Measurements from ENCODE around the gene CYTL1. TPM values are rescaled to one million over a fixed set of nuclear protein-coding genes. Genes with fewer than 3 reads are reported as not detected.

CYTL1 gene
- polyA plus RNA-seq, 2 of the 4 experiments (the other 2 are of a cell fraction) = not detected

- FAIRE-seq (no peak), ATAC-seq (peak; percentile 87 to 89), DNase-seq (ENCODE audit: low read depth in 1 of 2, low spot score in 1 of 2) (peak; percentile 83 to 86)
- POLR2A ChIA-PET = interaction anchor here (0.5 to 1.3 kb wide), 5 partner anchors 13 to 762 kb away, joined by 3 read pairs; no protein-coding TSS in a partner anchor
- peak overlapping the region; percentile 100 for H3K4me2 ChIP-seq
- peaks cover 2% of the 10 kb centered on the region; the same call in 1 of the 3 replicates for H3K9me3 ChIP-seq
- H3K4me1 ChIP-seq = peaks cover 23% of the 10 kb centered on the region
- H3K27ac ChIP-seq = peak overlapping the region; percentile 78 to 94
- no peak for TF ChIP-seq PBX3 (IDR thresholded peaks at IDR 0.05)
- peak; percentile 89 for TF ChIP-seq SMC3 (IDR thresholded peaks at IDR 0.05)
- TF ChIP-seq CHD4 (IDR thresholded peaks at IDR 0.05; ENCODE audit: borderline replicate concordance) = no peak
- TF ChIP-seq MAX (IDR thresholded peaks at IDR 0.05) = 0 out of 2 replicates have a peak, but pooled peaks have one; percentile 15
- no peak for TF ChIP-seq HOXA7 (CRISPR knock-in tag; IDR thresholded peaks at IDR 0.05)
- no peak for TF ChIP-seq JUNB (IDR thresholded peaks at IDR 0.05)
- TF ChIP-seq RAD21 (conservative IDR thresholded peaks at IDR 0.05 in 1 of 2, IDR thresholded peaks at IDR 0.05 in 1 of 2) = peak; percentile 90 to 91
- TF ChIP-seq GATA3 (IDR thresholded peaks at IDR 0.05; ENCODE audit: borderline replicate concordance) = no peak
- no peak for TF ChIP-seq EP300 (IDR thresholded peaks at IDR 0.05)
- TF ChIP-seq TFCP2L1 (CRISPR knock-in tag; IDR thresholded peaks at IDR 0.05) = no peak
- TF ChIP-seq ZSCAN20 (CRISPR knock-in tag; IDR thresholded peaks at IDR 0.05) = no peak
- peak; percentile 65 for TF ChIP-seq CTCF (IDR thresholded peaks at IDR 0.05)
- no peak for TF ChIP-seq BHLHE40 (IDR thresholded peaks at IDR 0.05; ENCODE audit: low read depth, low read length)
- WGBS (ENCODE audit: missing lambda C conversion rate) = 2% methylated on average over 20 of the region's 36 CpGs
- H3K4me3 ChIP-seq = peak overlapping the region; percentile 63
- CTCF ChIA-PET = interaction anchor here (0.6 to 7.3 kb wide), 33 partner anchors 9 to 762 kb away, joined by 3 to 44 read pairs (median 4); no protein-coding TSS in a partner anchor
These were observed 31.4 kb upstream of the CYTL1 start for GRCh38 chr4:5050520-5051277.

DNA sequence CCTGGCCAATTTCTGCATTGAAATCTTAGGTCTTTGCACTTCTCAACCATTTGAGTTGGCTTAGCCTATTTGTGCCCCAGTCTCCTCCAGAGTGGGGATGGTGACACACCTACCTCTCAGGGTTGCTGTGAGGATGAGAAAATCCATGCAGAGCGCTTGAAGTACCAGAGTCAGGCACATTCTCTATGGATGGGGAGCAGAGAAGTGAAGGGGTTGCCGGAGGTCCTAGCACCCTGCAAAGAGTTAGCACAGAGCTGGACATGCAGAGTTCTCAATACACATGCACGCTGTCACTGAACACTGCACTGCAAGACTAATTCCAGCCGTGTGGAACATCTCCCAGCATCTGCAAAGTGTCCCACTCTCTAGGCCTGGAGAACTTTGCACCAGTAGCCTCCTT lies 29.5 kb upstream of the CYTL1 start:
- Histone ChIP-seq H3K27ac (no peak overlapping the region), H3K4me2 (no peak overlapping the region), H3K4me3 (no peak overlapping the region), H3K4me1 (peaks cover 11% of the 10 kb centered on the region; the same call in 2 of the 3 replicates), H3K9me3 (peaks cover 2% of the 10 kb centered on the region; the same call in 1 of the 3 replicates)
- ATAC-seq = no peak
- ChIA-PET CTCF (interaction anchor here (0.7 to 7.3 kb wide), 7 partner anchors 18 to 1209 kb away, joined by 3 to 44 read pairs (median 8); no protein-coding TSS in a partner anchor), POLR2A (no interaction called here)
- 90% methylated on average over 4 of the region's 4 CpGs for WGBS (ENCODE audit: missing lambda C conversion rate)
- FAIRE-seq = no peak
- no peak for TF ChIP-seq MAX (IDR thresholded peaks at IDR 0.05)
- no peak for TF ChIP-seq NR3C1 (IDR thresholded peaks at IDR 0.05)
- TF ChIP-seq CHD4 (IDR thresholded peaks at IDR 0.05; ENCODE audit: borderline replicate concordance) = no peak
- no peak for TF ChIP-seq HOXB5 (CRISPR knock-in tag; IDR thresholded peaks at IDR 0.05)
- no peak for DNase-seq (ENCODE audit: low read depth in 1 of 2, low spot score in 1 of 2)

- Histone ChIP-seq H3K4me2 (no peak overlapping the region), H3K27ac (peak overlapping the region in 1 of 2 experiments; percentile 31; a peak in 1 of 6 replicates), H3K4me3 (no peak overlapping the region), H3K9me3 (peaks cover 2% of the 10 kb centered on the region; the same call in 1 of the 3 replicates), H3K4me1 (no peaks in the 10 kb centered on the region)
- ChIA-PET POLR2A (no interaction called here), CTCF (no interaction called here)
- DNase-seq (ENCODE audit: low read depth in 1 of 2, low spot score in 1 of 2) (no peak), FAIRE-seq (no peak), ATAC-seq (no peak)
- WGBS (ENCODE audit: missing lambda C conversion rate) = 67% methylated on average over 3 of the region's 3 CpGs
- TF ChIP-seq ESRRA (IDR thresholded peaks at IDR 0.05; ENCODE audit: borderline replicate concordance, low read length) = no peak
- TF ChIP-seq TP53 (CRISPR knock-in tag; IDR thresholded peaks at IDR 0.05) = no peak
- no peak for TF ChIP-seq NPAS2 (CRISPR knock-in tag; IDR thresholded peaks at IDR 0.05; ENCODE audit: borderline replicate concordance)
These were observed 25.8 kb upstream of the CYTL1 start for GRCh38 chr4:5045097-5045496.
